Activated T-cell treated with anti-CD3 and anti-CD28 coated beads for 24 hours (primary cell): Measurements from ENCODE around the gene PGPEP1.

Source experiments
- DNase-seq: peaks from one replicate; pipeline ENCODE4 v3.0.0-alpha.2; 2020; ENCODE audit warnings: low read depth

The PGPEP1 gene

GRCh38 chr19:18340190-18340989, at the start of gene PGPEP1:
PGPEP1 (plus strand) TSS chr19:18340598; CDS start chr19:18340682, 84 bp downstream.
- DNase-seq, result peak; percentile 58

GRCh38 chr19:18291019-18291524, 49.3 kb upstream of the PGPEP1 start:
- no peak for DNase-seq

GRCh38 chr19:18291590-18292461, 48.6 kb upstream of the PGPEP1 start:
- DNase-seq, result peak; percentile 78

GRCh38 chr19:18292462-18292809, 48.0 kb upstream of the PGPEP1 start:
- DNase-seq, result no peak

- no peak for DNase-seq
Observed at GRCh38 chr19:18292810-18293641, 47.4 kb upstream of the PGPEP1 start.

- no peak for DNase-seq
Observed at GRCh38 chr19:18293642-18294466, 46.5 kb upstream of the PGPEP1 start.

- DNase-seq, result peak; percentile 82
Observed at GRCh38 chr19:18294467-18294864, 45.9 kb upstream of the PGPEP1 start.

- DNase-seq, result no peak
Observed at GRCh38 chr19:18295034-18295451, 45.4 kb upstream of the PGPEP1 start.

GRCh38 chr19:18297308-18297707, 43.1 kb upstream of the PGPEP1 start:
- no peak for DNase-seq

GRCh38 chr19:18298601-18299000, 41.8 kb upstream of the PGPEP1 start:
- no peak for DNase-seq

- no peak for DNase-seq
Observed at GRCh38 chr19:18299654-18300053, 40.7 kb upstream of the PGPEP1 start.

- no peak for DNase-seq
Observed at GRCh38 chr19:18300930-18301717, 39.3 kb upstream of the PGPEP1 start.

GRCh38 chr19:18301718-18302111, 38.7 kb upstream of the PGPEP1 start:
- no peak for DNase-seq

GRCh38 chr19:18304208-18304457, 36.3 kb upstream of the PGPEP1 start:
- DNase-seq, result no peak

- peak; percentile 78 for DNase-seq
Observed at GRCh38 chr19:18304458-18305310, 35.7 kb upstream of the PGPEP1 start.

- DNase-seq, result no peak
Observed at GRCh38 chr19:18306209-18306887, 34.0 kb upstream of the PGPEP1 start.

- no peak for DNase-seq
Observed at GRCh38 chr19:18306888-18307260, 33.5 kb upstream of the PGPEP1 start.

GRCh38 chr19:18307271-18307681, 33.1 kb upstream of the PGPEP1 start:
- no peak for DNase-seq
